GM23338 (cell line): Measurements from ENCODE around the gene ADORA2A. TPM values are rescaled to one million over a fixed set of nuclear protein-coding genes. Genes with fewer than 3 reads are reported as not detected.

ENCODE experiments used
- ATAC-seq: fragments of 200-7000 bp; cut with Tn5 transposase; 3 replicates; pipeline ENCODE4 v1.9.1; 2020
- DNase-seq: peaks from one replicate; pipeline ENCODE4 v3.0.0-alpha.2; 2015; ENCODE audit warnings: low spot score
- H2AFZ ChIP-seq: fragments of 200-600 bp; sonication (generic); 2 replicates; pipeline ENCODE4 v1.8.0; 2016; ENCODE audit warnings: antibody characterized with exemption, mild to moderate bottlenecking, moderate library complexity
- H3F3A ChIP-seq: fragments of 200-600 bp; sonication (generic); replicated peaks from 2 replicates; pipeline ENCODE4 v1.8.0; 2017; ENCODE audit warnings: antibody characterized with exemption, mixed run types, low read depth
- H3K27ac ChIP-seq: fragments of 200-600 bp; sonication (generic); 2 replicates; pipeline ENCODE4 v1.6.1; 2016; ENCODE audit warnings: low read depth
- H3K27me3 ChIP-seq: fragments of 200-600 bp; sonication (generic); 2 replicates; pipeline ENCODE4 v1.8.0; 2016; ENCODE audit warnings: mild to moderate bottlenecking, mixed run types, moderate library complexity; ENCODE audit not compliant: insufficient read depth
- H3K36me3 ChIP-seq: fragments of 200-600 bp; sonication (generic); 2 replicates; pipeline ENCODE4 v1.8.0; 2016; ENCODE audit warnings: mild to moderate bottlenecking; ENCODE audit not compliant: insufficient read depth
- H3K4me1 ChIP-seq: fragments of 200-600 bp; sonication (generic); 2 replicates; pipeline ENCODE4 v1.8.0; 2016; ENCODE audit warnings: mild to moderate bottlenecking, moderate library complexity; ENCODE audit not compliant: insufficient read depth
- H3K4me2 ChIP-seq: fragments of 200-600 bp; sonication (generic); 2 replicates; pipeline ENCODE4 v1.7.1; 2017; ENCODE audit warnings: mixed run types
- H3K4me3 ChIP-seq: fragments of 200-600 bp; sonication (generic); 2 replicates; pipeline ENCODE4 v1.6.1; 2016; ENCODE audit warnings: mixed run types
- H3K79me2 ChIP-seq: fragments of 200-600 bp; sonication (generic); replicated peaks from 2 replicates; pipeline ENCODE4 v1.8.0; 2017; ENCODE audit warnings: mild to moderate bottlenecking; ENCODE audit not compliant: insufficient read depth
- H3K9me2 ChIP-seq: fragments of 200-600 bp; sonication (generic); 2 replicates; pipeline ENCODE4 v1.8.0; 2017; ENCODE audit not compliant: insufficient read depth
- H4K20me1 ChIP-seq: fragments of 200-600 bp; sonication (generic); replicated peaks from 2 replicates; pipeline ENCODE4 v1.8.0; 2017; ENCODE audit warnings: mild to moderate bottlenecking; ENCODE audit not compliant: insufficient read depth
- H3K27ac Mint-ChIP-seq: 2 replicates; pipeline ENCODE4 v1.8.0; 2020; ENCODE audit warnings: inconsistent platforms, mild to moderate bottlenecking, moderate library complexity, mixed read lengths
- H3K27me3 Mint-ChIP-seq: 3 replicates; pipeline ENCODE4 v1.8.0; 2022; ENCODE audit warnings: low read depth, mild to moderate bottlenecking, moderate library complexity, mixed read lengths, inconsistent platforms; ENCODE audit not compliant: insufficient read depth, poor library complexity
- H3K36me3 Mint-ChIP-seq: 3 replicates; pipeline ENCODE4 v1.8.0; 2021; ENCODE audit warnings: low read depth, mild to moderate bottlenecking, inconsistent platforms, moderate library complexity, mixed read lengths
- H3K4me1 Mint-ChIP-seq: 3 replicates; pipeline ENCODE4 v1.8.0; 2020; ENCODE audit warnings: mild to moderate bottlenecking, inconsistent platforms, mixed read lengths
- H3K4me3 Mint-ChIP-seq: 3 replicates; pipeline ENCODE4 v1.8.0; 2021; ENCODE audit warnings: moderate library complexity, mild to moderate bottlenecking, inconsistent platforms, mixed read lengths
- H3K9me3 Mint-ChIP-seq: 3 replicates; pipeline ENCODE4 v1.8.0; 2020; ENCODE audit warnings: moderate library complexity, mild to moderate bottlenecking, inconsistent platforms, mixed read lengths
- CREB1 ChIP-seq: fragments of 250-450 bp; sonication (Bioruptor Pico); IDR thresholded peaks from 2 replicates; pipeline ENCODE4 v1.5.0; 2020; ENCODE audit warnings: low read depth, mild to moderate bottlenecking, moderate library complexity
- CTCF ChIP-seq, 2 experiments: fragments of 200-600 bp in 1 of 2; sonication (generic) in 1 of 2; conservative IDR thresholded peaks; 2 replicates each; pipeline versions ENCODE4 v1.5.1 to v1.6.1; 2016 to 2017; ENCODE audit warnings: antibody characterized with exemption in 2 of 2, low read depth in 2 of 2, mild to moderate bottlenecking in 2 of 2, moderate library complexity in 1 of 2
- ETS1 ChIP-seq: IDR thresholded peaks from 2 replicates; pipeline ENCODE4 v1.6.1; 2016; ENCODE audit warnings: antibody characterized with exemption
- EZH2 ChIP-seq: fragments of 200-600 bp; sonication (generic); IDR thresholded peaks from one replicate; pipeline ENCODE4 v1.8.0; 2017; ENCODE audit warnings: antibody characterized with exemption, mild to moderate bottlenecking, low read depth; ENCODE audit not compliant: unreplicated experiment
- EZH2phosphoT487 ChIP-seq: fragments of 200-600 bp; sonication (generic); IDR thresholded peaks from one replicate; pipeline ENCODE4 v1.8.1; 2018; ENCODE audit warnings: antibody characterized with exemption; ENCODE audit not compliant: unreplicated experiment
- JUNB ChIP-seq: IDR thresholded peaks from one replicate; pipeline ENCODE4 v1.6.1; 2016; ENCODE audit warnings: antibody characterized with exemption; ENCODE audit not compliant: unreplicated experiment
- NANOG ChIP-seq: IDR thresholded peaks from 2 replicates; pipeline ENCODE4 v1.6.1; 2016; ENCODE audit warnings: antibody characterized with exemption, borderline replicate concordance
- POLR2AphosphoS5 ChIP-seq: IDR thresholded peaks from 2 replicates; pipeline ENCODE4 v1.6.1; 2016; ENCODE audit warnings: antibody characterized with exemption, low read depth
- STAT1 ChIP-seq: IDR thresholded peaks from one replicate; pipeline ENCODE4 v1.6.1; 2016; ENCODE audit warnings: antibody characterized with exemption; ENCODE audit not compliant: unreplicated experiment
- ZNF114 ChIP-seq: fragments of 250-450 bp; sonication (Bioruptor Pico); IDR thresholded peaks from 2 replicates; pipeline ENCODE4 v1.5.0; 2020; ENCODE audit warnings: mild to moderate bottlenecking, moderate library complexity
- ZNF331 ChIP-seq: fragments of 250-450 bp; sonication (Bioruptor Pico); IDR thresholded peaks from 2 replicates; pipeline ENCODE4 v1.5.0; 2020; ENCODE audit warnings: low read depth, mild to moderate bottlenecking, moderate library complexity
- ZNF462 ChIP-seq: fragments of 250-450 bp; sonication (Bioruptor Pico); IDR thresholded peaks from 2 replicates; pipeline ENCODE4 v1.5.0; 2020; ENCODE audit warnings: mild to moderate bottlenecking, moderate library complexity
- polyA plus RNA-seq: library from polyadenylated mRNA; unstranded; fragments of >200 nt; fragmentation: Nextera tagmentation; extraction: Ambion mirVana; gene quantifications from 2 replicates; pipeline ENCODE4 v1.2.1, GENCODE V29; 2016
- total RNA-seq: library from RNA; depleted of rRNA; stranded (reverse); fragments of >200 nt; shearing (Covaris generic); gene quantifications from 2 replicates; pipeline ENCODE4 v1.2.3, GENCODE V29; 2014

Gene ADORA2A
- total and polyA plus RNA-seq, 2 experiments from 2014 or later = 4.1 to 13.5 TPM

- H3K4me3 Mint-ChIP-seq = no peak overlapping the region
- Histone ChIP-seq H3K79me2 (no peaks in the 10 kb centered on the region), H3K9me2 (no peaks in the 10 kb centered on the region), H3K27me3 (peaks cover 9% of the 10 kb centered on the region; the same call in 1 of the 2 replicates), H3K4me1 (peaks cover 8% of the 10 kb centered on the region; the same call in 1 of the 2 replicates), H3F3A (no peaks in the 10 kb centered on the region), H3K4me3 (no peak overlapping the region), H3K36me3 (no peaks in the 10 kb centered on the region), H2AFZ (no peak overlapping the region), H3K4me2 (no peak overlapping the region), H3K27ac (no peak overlapping the region), H4K20me1 (no peaks in the 10 kb centered on the region)
- H3K9me3 Mint-ChIP-seq = no peaks in the 10 kb centered on the region
- peaks cover 11% of the 10 kb centered on the region; the same call in 2 of the 3 replicates for H3K36me3 Mint-ChIP-seq
- H3K27ac Mint-ChIP-seq = peak overlapping the region; percentile 81
- H3K4me1 Mint-ChIP-seq = peaks cover 16% of the 10 kb centered on the region
- peak; percentile 12 for ATAC-seq
- DNase-seq = no peak
- peaks cover 39% of the 10 kb centered on the region for H3K27me3 Mint-ChIP-seq
- TF ChIP-seq POLR2AphosphoS5 = 0 out of 2 replicates have a peak, but pooled peaks have one; percentile 22
- TF ChIP-seq NANOG = no peak
Observed at GRCh38 chr22:24418786-24419474, 8.5 kb upstream of the ADORA2A start.

GRCh38 chr22:24419475-24419850 lies 7.9 kb upstream of the ADORA2A start:
- no peak overlapping the region for H2AFZ ChIP-seq
- DNase-seq (no peak), ATAC-seq (no peak)
- H3K27ac ChIP-seq = no peak overlapping the region
- no peak overlapping the region for H3K4me3 ChIP-seq
- no peaks in the 10 kb centered on the region for H3F3A ChIP-seq
- H3K36me3 Mint-ChIP-seq = peaks cover 9% of the 10 kb centered on the region; the same call in 2 of the 3 replicates
- no peaks in the 10 kb centered on the region for H3K9me3 Mint-ChIP-seq
- H3K4me2 ChIP-seq = no peak overlapping the region; the same call in 1 of the 2 replicates
- H4K20me1 ChIP-seq = no peaks in the 10 kb centered on the region
- no peaks in the 10 kb centered on the region for H3K79me2 ChIP-seq
- no peaks in the 10 kb centered on the region for H3K9me2 ChIP-seq
- peaks cover 39% of the 10 kb centered on the region for H3K27me3 Mint-ChIP-seq
- H3K27ac Mint-ChIP-seq = peak overlapping the region; percentile 81; the same call in 1 of the 2 replicates
- no peak overlapping the region for H3K4me3 Mint-ChIP-seq
- peaks cover 16% of the 10 kb centered on the region for H3K4me1 Mint-ChIP-seq
- H3K4me1 ChIP-seq = peaks cover 8% of the 10 kb centered on the region; the same call in 1 of the 2 replicates
- H3K36me3 ChIP-seq = no peaks in the 10 kb centered on the region
- peaks cover 14% of the 10 kb centered on the region for H3K27me3 ChIP-seq
- TF ChIP-seq ETS1 (no peak), CREB1 (no peak), ZNF462 (CRISPR knock-in tag) (no peak), CTCF (conservative IDR thresholded peaks at IDR 0.05; ENCODE audit: low read depth in 2 of 2) (no peak), ZNF331 (CRISPR knock-in tag) (no peak), JUNB (no peak), POLR2AphosphoS5 (no peak), ZNF114 (CRISPR knock-in tag) (no peak), EZH2phosphoT487 (no peak), NANOG (no peak), EZH2 (no peak), STAT1 (no peak)
